Tibial nerve (tissue), 4 donors: ENCODE results near the gene NECAB3. TPM values are rescaled to one million over a fixed set of nuclear protein-coding genes. Genes with fewer than 3 reads are reported as not detected.

Source experiments
- DNase-seq, 2 donors: peaks; one replicate each; pipeline ENCODE4 v3.0.0-alpha.2; 2019; ENCODE audit warnings: low spot score in 2 of 2
- H3K27ac ChIP-seq, 4 donors: fragments of 200-600 bp; sonication (generic) in 3 of 4; one replicate each; pipeline ENCODE4 v1.5.1; 2017 to 2019; ENCODE audit warnings: mild to moderate bottlenecking in 1 of 4
- H3K27me3 ChIP-seq, 2 donors: fragments of 200-600 bp; sonication (generic) in 1 of 2; one replicate each; pipeline versions ENCODE4 v1.5.1 to v1.6.0; 2017 to 2019
- H3K36me3 ChIP-seq, 3 donors: fragments of 200-600 bp; sonication (generic); one replicate each; pipeline ENCODE4 v1.5.1; 2018 to 2019
- H3K4me1 ChIP-seq, 4 donors: fragments of 200-600 bp; sonication (generic) in 3 of 4; one replicate each; pipeline ENCODE4 v1.5.1; 2017 to 2019
- H3K4me3 ChIP-seq, 4 donors: fragments of 200-600 bp; sonication (generic) in 3 of 4; one replicate each; pipeline ENCODE4 v1.5.1; 2017 to 2019; ENCODE audit warnings: mild to moderate bottlenecking in 1 of 4, moderate library complexity in 1 of 4
- H3K9me3 ChIP-seq, 4 donors: fragments of 200-600 bp; sonication (generic) in 3 of 4; one replicate each; pipeline ENCODE4 v1.5.1; 2017 to 2019
- EP300 ChIP-seq, 2 donors: sonication (generic); formaldehyde crosslinking; IDR thresholded peaks; one replicate each; pipeline ENCODE4 v1.6.1; 2017; ENCODE audit warnings: antibody characterized with exemption in 2 of 2, mild to moderate bottlenecking in 1 of 2
- POLR2A ChIP-seq, 2 donors: fragments of 450-650 bp; IDR thresholded peaks; one replicate each; pipeline ENCODE4 v1.6.1; 2017; ENCODE audit warnings: antibody characterized with exemption in 2 of 2, mild to moderate bottlenecking in 2 of 2, moderate library complexity in 2 of 2
- WGBS, 2 donors: methylation state at CpG; one replicate each; pipeline ENCODE4 v1.1.5; 2018; 5-methylcytosine and 5-hydroxymethylcytosine counted together
- total RNA-seq, 4 donors: library from RNA; depleted of rRNA; stranded (reverse); fragments of >200 nt; gene quantifications; one replicate each; pipeline ENCODE4 v1.1.0, GENCODE V29; 2016
- TF ChIP-seq, protein P1 (sequence below), 5 experiments: fragments of 200-600 bp in 3 of 5; fragments of 450-650 bp in 2 of 5; sonication (generic) in 3 of 5; IDR thresholded peaks; one replicate each; pipeline ENCODE4 v1.5.1; 2016 to 2019; ENCODE audit warnings: antibody characterized with exemption in 5 of 5, mild to moderate bottlenecking in 3 of 5, moderate library complexity in 2 of 5

Gene NECAB3
- total RNA-seq, 4 donors from 2014 or later: 80.8 to 103 (median 91.5) TPM

DNA sequence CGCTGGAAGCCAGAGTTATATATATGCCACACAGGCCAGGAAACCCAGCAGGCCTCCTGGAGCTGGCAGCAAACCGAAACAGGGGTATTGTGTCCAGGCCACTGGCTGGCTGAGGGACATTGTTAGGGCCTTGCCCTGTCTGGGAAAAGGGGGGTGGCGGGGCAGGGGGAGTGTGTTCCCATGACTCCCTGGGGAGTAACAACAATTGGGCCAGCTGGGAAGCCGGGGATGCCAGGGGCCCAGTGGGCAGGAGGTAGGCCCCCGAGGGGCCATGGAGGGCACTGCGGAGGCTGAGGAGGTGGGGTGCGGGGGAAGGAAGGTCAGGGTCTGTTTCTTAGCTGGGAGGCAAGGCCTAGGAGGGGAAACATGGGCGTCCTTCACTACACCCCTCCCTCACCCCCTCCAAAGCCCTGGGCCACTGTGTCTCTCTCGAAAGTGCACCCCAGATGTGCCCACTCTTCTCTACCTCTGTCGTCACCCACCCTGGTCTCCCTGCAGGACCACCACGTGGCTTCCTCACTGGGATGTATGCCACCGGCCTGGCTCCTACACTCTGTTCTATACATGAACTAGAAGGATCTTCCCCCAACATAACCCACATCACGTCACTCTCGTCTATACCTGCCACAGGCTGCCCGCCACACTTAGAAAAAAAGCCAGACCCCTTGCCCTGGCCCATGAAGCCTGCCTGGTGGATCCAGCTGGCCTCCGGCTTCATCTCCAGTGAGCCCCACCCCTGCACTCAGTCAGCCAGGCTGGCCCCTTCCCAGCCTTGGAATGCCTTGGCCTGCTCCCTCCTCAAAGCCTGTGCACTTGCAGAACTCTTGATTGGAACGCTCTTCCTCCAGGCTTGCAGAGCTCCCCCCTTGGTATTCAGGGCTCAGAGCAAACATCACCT is 19.8 kb upstream of the NECAB3 start:
- DNase-seq: no peak

DNA sequence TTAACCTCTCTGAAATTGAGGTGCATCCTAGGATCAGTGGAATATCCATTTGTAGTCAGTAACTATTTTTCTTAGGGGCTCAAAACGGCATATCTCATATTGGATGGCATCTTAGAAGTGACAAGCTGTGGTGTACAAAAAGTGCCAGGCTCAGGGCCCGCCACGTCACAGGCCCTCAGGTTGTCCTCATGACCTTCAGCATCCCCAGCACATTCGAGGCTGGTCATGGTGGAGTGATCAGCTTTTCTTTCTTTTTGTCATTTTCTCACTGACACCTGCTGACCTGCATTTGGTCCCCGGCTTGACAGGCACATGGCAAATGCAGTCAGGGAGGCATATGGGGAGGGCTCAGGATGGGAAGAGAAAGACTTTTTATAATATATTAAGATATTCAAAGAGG is 19.1 kb upstream of the NECAB3 start:
- no peaks in the 10 kb centered on the region for H3K9me3 ChIP-seq
- H3K4me1 ChIP-seq: peaks cover 0 to 25% (median 3%) of the 10 kb centered on the region in 4 donors
- H3K4me3 ChIP-seq: no peak overlapping the region
- TF ChIP-seq EP300 (IDR thresholded peaks at IDR 0.05) (no peak), POLR2A (IDR thresholded peaks at IDR 0.05) (no peak)
- TF ChIP-seq, protein P1, sequence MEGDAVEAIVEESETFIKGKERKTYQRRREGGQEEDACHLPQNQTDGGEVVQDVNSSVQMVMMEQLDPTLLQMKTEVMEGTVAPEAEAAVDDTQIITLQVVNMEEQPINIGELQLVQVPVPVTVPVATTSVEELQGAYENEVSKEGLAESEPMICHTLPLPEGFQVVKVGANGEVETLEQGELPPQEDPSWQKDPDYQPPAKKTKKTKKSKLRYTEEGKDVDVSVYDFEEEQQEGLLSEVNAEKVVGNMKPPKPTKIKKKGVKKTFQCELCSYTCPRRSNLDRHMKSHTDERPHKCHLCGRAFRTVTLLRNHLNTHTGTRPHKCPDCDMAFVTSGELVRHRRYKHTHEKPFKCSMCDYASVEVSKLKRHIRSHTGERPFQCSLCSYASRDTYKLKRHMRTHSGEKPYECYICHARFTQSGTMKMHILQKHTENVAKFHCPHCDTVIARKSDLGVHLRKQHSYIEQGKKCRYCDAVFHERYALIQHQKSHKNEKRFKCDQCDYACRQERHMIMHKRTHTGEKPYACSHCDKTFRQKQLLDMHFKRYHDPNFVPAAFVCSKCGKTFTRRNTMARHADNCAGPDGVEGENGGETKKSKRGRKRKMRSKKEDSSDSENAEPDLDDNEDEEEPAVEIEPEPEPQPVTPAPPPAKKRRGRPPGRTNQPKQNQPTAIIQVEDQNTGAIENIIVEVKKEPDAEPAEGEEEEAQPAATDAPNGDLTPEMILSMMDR (IDR thresholded peaks at IDR 0.05): no peak
- no peaks in the 10 kb centered on the region for H3K27me3 ChIP-seq
- WGBS, 2 donors: 62 to 67% methylated on average over 5 of the region's 5 CpGs
- H3K27ac ChIP-seq: peak overlapping the region; percentile 38 to 90 (median 66)
- no peak for DNase-seq
- no peaks in the 10 kb centered on the region for H3K36me3 ChIP-seq

More for the DNA sequence above, 19.8 kb upstream of the NECAB3 start:
- WGBS, 2 donors: 43 to 49% methylated on average over 17 of the region's 17 CpGs
- Histone ChIP-seq H3K27ac (peak overlapping the region; percentile 38 to 90 (median 66)), H3K4me3 (no peak overlapping the region), H3K27me3 (no peaks in the 10 kb centered on the region), H3K4me1 (peaks cover 0 to 25% (median 3%) of the 10 kb centered on the region in 4 donors), H3K9me3 (no peaks in the 10 kb centered on the region), H3K36me3 (no peaks in the 10 kb centered on the region)
- no peak for TF ChIP-seq EP300 (IDR thresholded peaks at IDR 0.05)
- TF ChIP-seq, protein P1 (IDR thresholded peaks at IDR 0.05): no peak
- no peak for TF ChIP-seq POLR2A (IDR thresholded peaks at IDR 0.05)

DNA sequence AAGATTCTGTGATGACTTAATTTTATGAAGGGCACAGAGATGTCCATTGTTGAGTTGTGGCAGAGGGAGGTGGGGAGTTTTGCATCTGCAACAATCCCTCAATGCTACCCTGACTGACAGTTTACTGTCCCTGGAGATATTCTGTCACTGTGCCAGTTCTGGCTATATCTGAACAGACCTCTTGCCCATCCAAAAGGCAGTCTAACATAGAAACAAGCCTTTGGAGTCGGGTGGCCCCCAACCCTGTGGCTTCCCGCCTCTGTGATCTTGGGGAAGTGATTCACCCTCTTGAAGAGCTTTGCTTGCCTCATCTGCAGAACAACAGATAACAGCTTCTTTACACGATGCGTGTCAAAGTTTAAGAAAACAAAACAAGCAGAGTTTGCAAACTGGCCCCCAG is 15.7 kb upstream of the NECAB3 start:
- H3K4me1 ChIP-seq: peaks cover 0 to 42% (median 12%) of the 10 kb centered on the region in 4 donors
- no peak overlapping the region for H3K4me3 ChIP-seq
- DNase-seq: no peak
- no peaks in the 10 kb centered on the region for H3K36me3 ChIP-seq
- 12 to 23% methylated on average over 4 of the region's 4 CpGs for WGBS, 2 donors
- TF ChIP-seq, protein P1 (IDR thresholded peaks at IDR 0.05): no peak
- TF ChIP-seq EP300 (IDR thresholded peaks at IDR 0.05): no peak
- TF ChIP-seq POLR2A (IDR thresholded peaks at IDR 0.05): no peak
- H3K9me3 ChIP-seq: no peaks in the 10 kb centered on the region
- H3K27ac ChIP-seq: peak overlapping the region in 2 of 4 donors; percentile 13 to 57
- H3K27me3 ChIP-seq: no peaks in the 10 kb centered on the region

DNA sequence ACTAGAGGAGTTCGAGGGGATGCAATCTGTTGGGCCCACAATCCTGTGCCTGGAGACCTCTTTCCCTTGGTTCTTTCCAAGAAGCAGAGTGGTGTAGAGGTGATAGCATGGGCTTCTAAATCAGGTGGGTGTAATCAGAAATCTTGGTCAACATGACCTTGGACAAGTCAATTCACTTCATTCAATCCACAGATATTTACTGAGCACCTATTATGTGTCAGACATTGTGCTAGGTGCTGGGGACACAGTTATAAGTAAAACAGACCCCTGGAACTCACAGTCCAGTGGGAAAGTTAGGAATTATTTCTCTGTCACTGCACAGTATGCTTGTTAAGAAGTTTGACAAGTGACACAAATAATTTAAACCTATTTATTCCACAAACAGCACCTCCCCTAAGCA is 15.3 kb upstream of the NECAB3 start:
- no peak for DNase-seq
- Histone ChIP-seq H3K9me3 (no peaks in the 10 kb centered on the region), H3K4me1 (peaks cover 0 to 43% (median 14%) of the 10 kb centered on the region in 4 donors), H3K27ac (peak overlapping the region in 2 of 4 donors; percentile 13 to 57), H3K27me3 (no peaks in the 10 kb centered on the region), H3K4me3 (no peak overlapping the region), H3K36me3 (no peaks in the 10 kb centered on the region)
- WGBS, 2 donors: 83 to 93% methylated on average over 1 of the region's 1 CpG
- TF ChIP-seq, protein P1 (IDR thresholded peaks at IDR 0.05): no peak
- TF ChIP-seq POLR2A (IDR thresholded peaks at IDR 0.05): no peak
- TF ChIP-seq EP300 (IDR thresholded peaks at IDR 0.05): no peak

DNA sequence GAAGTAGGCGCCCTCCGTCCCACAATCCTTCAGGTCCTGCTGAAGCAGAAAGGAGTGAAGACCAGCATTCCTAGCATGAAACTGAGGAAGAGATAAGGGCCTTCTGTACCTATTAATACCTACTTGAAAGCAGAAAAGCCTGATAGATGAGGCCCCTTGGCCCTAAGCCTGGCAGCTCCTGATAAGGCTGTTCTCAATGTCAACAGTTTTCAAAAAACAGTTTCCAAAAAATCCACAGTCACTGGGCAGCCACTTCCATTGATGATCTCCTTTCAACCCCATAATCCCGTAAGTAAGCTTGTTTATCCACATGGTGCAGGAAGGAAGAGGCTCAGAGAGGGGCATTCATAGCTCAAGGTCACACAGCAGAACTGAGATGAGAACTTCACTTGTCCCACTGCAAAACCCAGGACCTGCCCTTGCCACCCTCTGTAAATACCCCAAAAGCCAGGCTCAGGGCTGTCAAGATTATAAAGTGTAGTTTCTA is 14.8 kb upstream of the NECAB3 start:
- WGBS, 2 donors: 93 to 97% methylated on average over 3 of the region's 3 CpGs
- Histone ChIP-seq H3K36me3 (no peaks in the 10 kb centered on the region), H3K9me3 (no peaks in the 10 kb centered on the region), H3K4me1 (peaks cover 0 to 39% (median 14%) of the 10 kb centered on the region in 4 donors), H3K27me3 (no peaks in the 10 kb centered on the region), H3K4me3 (no peak overlapping the region), H3K27ac (no peak overlapping the region)
- no peak for TF ChIP-seq EP300 (IDR thresholded peaks at IDR 0.05)
- TF ChIP-seq, protein P1 (IDR thresholded peaks at IDR 0.05): no peak
- TF ChIP-seq POLR2A (IDR thresholded peaks at IDR 0.05): no peak
- no peak for DNase-seq
